Measurements from ENCODE around the gene RIGI.

RIGI gene

DNA sequence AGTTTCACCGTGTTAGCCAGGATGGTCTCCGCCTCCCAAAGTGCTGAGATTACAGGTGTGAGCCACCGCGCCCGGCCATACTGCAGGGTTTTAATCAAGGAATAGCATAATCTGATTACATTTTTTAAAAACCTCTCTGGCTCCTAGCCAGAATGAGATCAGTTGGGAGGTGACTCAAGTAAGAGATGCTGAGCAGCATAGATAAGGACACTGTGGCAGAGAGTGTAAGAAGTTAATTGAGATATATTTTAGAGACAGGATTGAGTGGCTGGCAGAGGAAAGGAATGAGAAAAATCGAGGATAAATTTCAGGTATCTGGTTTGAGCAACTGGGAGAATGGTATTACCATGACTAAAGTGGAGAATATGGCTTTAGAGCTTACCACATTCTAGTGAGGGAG is 7.3 kb upstream of the RIGI start:
- Histone ChIP-seq H4K20me1 (ENCODE audit: low read depth, low read length) (no peaks in the 10 kb centered on the region), H3K4me2 (ENCODE audit: low read depth, low read length, poor library complexity, severe bottlenecking) (no peak overlapping the region), H3K36me3 (ENCODE audit: low read length) (peaks cover 5% of the 10 kb centered on the region), H3F3A (ENCODE audit: insufficient read depth) (no peaks in the 10 kb centered on the region), H3K9me3 (ENCODE audit: insufficient read depth, low read length) (no peaks in the 10 kb centered on the region), H3K9ac (ENCODE audit: low read length) (no peak overlapping the region), H2AFZ (ENCODE audit: low read depth, low read length, severe bottlenecking) (no peak overlapping the region), H3K9me2 (replicated peaks; ENCODE audit: insufficient read depth, low read length) (no peaks in the 10 kb centered on the region), H3K27ac (ENCODE audit: low read depth, low read length) (no peak overlapping the region), H3K27me3 (ENCODE audit: low read length) (no peaks in the 10 kb centered on the region), H3K79me2 (ENCODE audit: insufficient read depth, low read length) (no peaks in the 10 kb centered on the region), H3K4me3 (ENCODE audit: insufficient read depth, low read length, poor library complexity, severe bottlenecking) (no peak overlapping the region)
- TF ChIP-seq, protein P1, sequence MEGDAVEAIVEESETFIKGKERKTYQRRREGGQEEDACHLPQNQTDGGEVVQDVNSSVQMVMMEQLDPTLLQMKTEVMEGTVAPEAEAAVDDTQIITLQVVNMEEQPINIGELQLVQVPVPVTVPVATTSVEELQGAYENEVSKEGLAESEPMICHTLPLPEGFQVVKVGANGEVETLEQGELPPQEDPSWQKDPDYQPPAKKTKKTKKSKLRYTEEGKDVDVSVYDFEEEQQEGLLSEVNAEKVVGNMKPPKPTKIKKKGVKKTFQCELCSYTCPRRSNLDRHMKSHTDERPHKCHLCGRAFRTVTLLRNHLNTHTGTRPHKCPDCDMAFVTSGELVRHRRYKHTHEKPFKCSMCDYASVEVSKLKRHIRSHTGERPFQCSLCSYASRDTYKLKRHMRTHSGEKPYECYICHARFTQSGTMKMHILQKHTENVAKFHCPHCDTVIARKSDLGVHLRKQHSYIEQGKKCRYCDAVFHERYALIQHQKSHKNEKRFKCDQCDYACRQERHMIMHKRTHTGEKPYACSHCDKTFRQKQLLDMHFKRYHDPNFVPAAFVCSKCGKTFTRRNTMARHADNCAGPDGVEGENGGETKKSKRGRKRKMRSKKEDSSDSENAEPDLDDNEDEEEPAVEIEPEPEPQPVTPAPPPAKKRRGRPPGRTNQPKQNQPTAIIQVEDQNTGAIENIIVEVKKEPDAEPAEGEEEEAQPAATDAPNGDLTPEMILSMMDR (IDR thresholded peaks at IDR 0.05; ENCODE audit: insufficient read depth, low read length, poor library complexity, severe bottlenecking): no peak
- TF ChIP-seq EZH2phosphoT487 (conservative IDR thresholded peaks at IDR 0.05; ENCODE audit: low read length): no peak

DNA sequence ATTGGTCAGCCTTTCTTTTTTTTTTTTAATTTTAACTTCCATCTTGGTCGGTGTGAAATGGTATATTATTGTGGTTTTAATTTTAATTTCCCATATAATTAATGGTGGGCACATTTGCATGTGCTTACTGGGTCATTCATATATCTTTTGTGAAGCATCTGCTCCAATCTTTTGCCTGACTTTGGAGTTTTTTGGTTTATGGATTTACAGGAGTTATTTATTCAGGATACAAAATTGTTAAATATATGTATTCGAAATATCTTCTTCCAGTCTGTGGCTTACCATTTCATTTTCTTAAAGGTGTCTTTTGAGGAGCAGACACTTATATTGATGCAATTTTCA is 682 bp upstream of the RIGI start:
- Histone ChIP-seq H3K9ac (ENCODE audit: low read length) (peak overlapping the region; percentile 43), H3K9me3 (ENCODE audit: insufficient read depth, low read length) (0 out of 2 replicates have a peak, but pooled peaks cover 2% of the 10 kb centered on the region), H2AFZ (ENCODE audit: low read depth, low read length, severe bottlenecking) (peak overlapping the region; percentile 83), H3K36me3 (ENCODE audit: low read length) (peaks cover 5% of the 10 kb centered on the region), H3F3A (ENCODE audit: insufficient read depth) (no peaks in the 10 kb centered on the region), H3K27ac (ENCODE audit: low read depth, low read length) (no peak overlapping the region), H3K79me2 (ENCODE audit: insufficient read depth, low read length) (no peaks in the 10 kb centered on the region), H4K20me1 (ENCODE audit: low read depth, low read length) (no peaks in the 10 kb centered on the region), H3K4me3 (ENCODE audit: insufficient read depth, low read length, poor library complexity, severe bottlenecking) (peak overlapping the region; percentile 66), H3K9me2 (replicated peaks; ENCODE audit: insufficient read depth, low read length) (no peaks in the 10 kb centered on the region), H3K4me2 (ENCODE audit: low read depth, low read length, poor library complexity, severe bottlenecking) (peak overlapping the region; percentile 88), H3K27me3 (ENCODE audit: low read length) (no peaks in the 10 kb centered on the region)
- TF ChIP-seq, protein P1 (IDR thresholded peaks at IDR 0.05; ENCODE audit: insufficient read depth, low read length, poor library complexity, severe bottlenecking): no peak
- TF ChIP-seq EZH2phosphoT487 (conservative IDR thresholded peaks at IDR 0.05; ENCODE audit: low read length): no peak

DNA sequence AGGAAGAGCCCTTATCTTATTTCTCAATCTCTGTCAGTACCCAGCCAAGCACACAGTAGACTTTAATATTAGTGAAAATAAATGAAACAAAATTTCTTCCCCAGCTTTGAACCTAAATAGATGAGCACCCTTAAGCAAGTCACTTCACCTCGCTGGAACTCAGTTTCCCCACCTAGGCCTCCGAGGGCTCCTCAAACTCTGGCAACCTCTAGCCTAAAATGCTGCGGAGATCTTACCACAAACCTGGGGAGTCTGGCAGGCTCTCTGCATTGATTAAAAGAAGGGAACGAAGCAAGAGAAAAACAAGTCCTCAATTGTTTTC is 326 bp downstream of the RIGI start:
- Histone ChIP-seq H3F3A (ENCODE audit: insufficient read depth) (no peaks in the 10 kb centered on the region), H3K79me2 (ENCODE audit: insufficient read depth, low read length) (no peaks in the 10 kb centered on the region), H3K4me2 (ENCODE audit: low read depth, low read length, poor library complexity, severe bottlenecking) (peak overlapping the region; percentile 88), H3K27ac (ENCODE audit: low read depth, low read length) (no peak overlapping the region), H3K27me3 (ENCODE audit: low read length) (no peaks in the 10 kb centered on the region), H3K9ac (ENCODE audit: low read length) (peak overlapping the region; percentile 43), H3K9me2 (replicated peaks; ENCODE audit: insufficient read depth, low read length) (no peaks in the 10 kb centered on the region), H4K20me1 (ENCODE audit: low read depth, low read length) (no peaks in the 10 kb centered on the region), H3K36me3 (ENCODE audit: low read length) (0 out of 2 replicates have a peak, but pooled peaks cover 7% of the 10 kb centered on the region), H2AFZ (ENCODE audit: low read depth, low read length, severe bottlenecking) (peak overlapping the region; percentile 83), H3K4me3 (ENCODE audit: insufficient read depth, low read length, poor library complexity, severe bottlenecking) (peak overlapping the region; percentile 66), H3K9me3 (ENCODE audit: insufficient read depth, low read length) (0 out of 2 replicates have a peak, but pooled peaks cover 3% of the 10 kb centered on the region)
- no peak for TF ChIP-seq EZH2phosphoT487 (conservative IDR thresholded peaks at IDR 0.05; ENCODE audit: low read length)
- TF ChIP-seq, protein P1 (IDR thresholded peaks at IDR 0.05; ENCODE audit: insufficient read depth, low read length, poor library complexity, severe bottlenecking): no peak

Data from SU-DHL-6 (cell line).